ENCODE results near the gene YJU2. TPM values are rescaled to one million over a fixed set of nuclear protein-coding genes. Genes with fewer than 3 reads are reported as not detected.
"Not testable (repeated sequence)": the region's sequence is repeated elsewhere in the genome, so short reads cannot be mapped to it uniquely, and the experiment has no call there.

The YJU2 gene
- total and polyA plus RNA-seq, 8 donors, result 13.2 to 21.0 (median 17.8) TPM

DNA sequence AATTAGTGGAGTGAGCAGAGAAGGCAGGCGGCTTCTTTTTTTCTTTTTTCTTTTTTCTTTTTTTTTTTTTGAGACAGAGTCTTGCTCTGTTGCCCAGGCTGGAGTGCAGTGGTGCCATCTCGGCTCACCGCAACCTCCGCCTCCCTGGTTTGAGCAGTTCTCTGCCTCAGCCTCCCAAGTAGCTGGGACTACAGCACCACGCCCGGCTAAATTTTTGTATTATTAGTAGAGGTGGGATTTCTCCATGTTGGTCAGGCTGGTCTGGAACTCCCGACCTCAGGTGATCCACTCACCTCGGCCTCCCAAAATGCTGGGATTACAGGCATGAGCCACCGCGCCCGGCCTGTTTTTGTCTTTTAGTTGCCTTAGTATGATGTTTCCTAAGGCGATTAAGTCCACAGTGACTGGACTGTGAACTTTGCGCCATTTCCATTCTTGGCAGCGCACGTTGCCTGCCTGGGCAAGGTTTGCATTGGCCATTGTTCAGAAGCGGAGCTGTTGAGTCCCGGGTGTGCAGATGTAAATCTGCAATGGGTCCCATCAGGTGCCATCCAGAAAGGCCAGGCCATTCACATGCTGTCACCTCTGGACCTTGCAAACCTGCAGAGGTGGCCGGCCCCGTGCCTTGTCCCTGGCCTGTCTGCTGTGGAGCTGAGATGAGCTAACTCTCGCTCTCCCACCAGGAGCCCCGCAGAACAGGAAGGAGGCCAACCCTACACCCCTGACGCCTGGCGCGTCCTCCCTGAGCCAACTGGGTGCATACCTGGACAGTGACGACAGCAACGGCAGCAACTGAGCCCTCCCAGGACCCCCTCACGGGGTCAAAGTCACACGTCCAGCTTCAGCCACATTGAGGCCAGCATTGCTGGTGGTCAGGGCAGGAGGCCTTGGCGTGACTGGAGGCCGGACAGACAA lies 21.3 kb downstream of the YJU2 start:
- Histone ChIP-seq H3K4me1 (peaks cover 0 to 10% of the 10 kb centered on the region in 2 donors), H3K9me3 (no peaks in the 10 kb centered on the region), H3K36me3 (peaks cover 0 to 96% of the 10 kb centered on the region in 2 donors), H3K27me3 (no peaks in the 10 kb centered on the region), H3K27ac (no peak overlapping the region), H3K4me3 (no peak overlapping the region)
- no peak for DNase-seq
- TF ChIP-seq, protein P1, sequence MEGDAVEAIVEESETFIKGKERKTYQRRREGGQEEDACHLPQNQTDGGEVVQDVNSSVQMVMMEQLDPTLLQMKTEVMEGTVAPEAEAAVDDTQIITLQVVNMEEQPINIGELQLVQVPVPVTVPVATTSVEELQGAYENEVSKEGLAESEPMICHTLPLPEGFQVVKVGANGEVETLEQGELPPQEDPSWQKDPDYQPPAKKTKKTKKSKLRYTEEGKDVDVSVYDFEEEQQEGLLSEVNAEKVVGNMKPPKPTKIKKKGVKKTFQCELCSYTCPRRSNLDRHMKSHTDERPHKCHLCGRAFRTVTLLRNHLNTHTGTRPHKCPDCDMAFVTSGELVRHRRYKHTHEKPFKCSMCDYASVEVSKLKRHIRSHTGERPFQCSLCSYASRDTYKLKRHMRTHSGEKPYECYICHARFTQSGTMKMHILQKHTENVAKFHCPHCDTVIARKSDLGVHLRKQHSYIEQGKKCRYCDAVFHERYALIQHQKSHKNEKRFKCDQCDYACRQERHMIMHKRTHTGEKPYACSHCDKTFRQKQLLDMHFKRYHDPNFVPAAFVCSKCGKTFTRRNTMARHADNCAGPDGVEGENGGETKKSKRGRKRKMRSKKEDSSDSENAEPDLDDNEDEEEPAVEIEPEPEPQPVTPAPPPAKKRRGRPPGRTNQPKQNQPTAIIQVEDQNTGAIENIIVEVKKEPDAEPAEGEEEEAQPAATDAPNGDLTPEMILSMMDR (IDR thresholded peaks at IDR 0.05), result no peak
- intact Hi-C loops (cut with DNase I), result no loop called here
- no peak for ATAC-seq

DNA sequence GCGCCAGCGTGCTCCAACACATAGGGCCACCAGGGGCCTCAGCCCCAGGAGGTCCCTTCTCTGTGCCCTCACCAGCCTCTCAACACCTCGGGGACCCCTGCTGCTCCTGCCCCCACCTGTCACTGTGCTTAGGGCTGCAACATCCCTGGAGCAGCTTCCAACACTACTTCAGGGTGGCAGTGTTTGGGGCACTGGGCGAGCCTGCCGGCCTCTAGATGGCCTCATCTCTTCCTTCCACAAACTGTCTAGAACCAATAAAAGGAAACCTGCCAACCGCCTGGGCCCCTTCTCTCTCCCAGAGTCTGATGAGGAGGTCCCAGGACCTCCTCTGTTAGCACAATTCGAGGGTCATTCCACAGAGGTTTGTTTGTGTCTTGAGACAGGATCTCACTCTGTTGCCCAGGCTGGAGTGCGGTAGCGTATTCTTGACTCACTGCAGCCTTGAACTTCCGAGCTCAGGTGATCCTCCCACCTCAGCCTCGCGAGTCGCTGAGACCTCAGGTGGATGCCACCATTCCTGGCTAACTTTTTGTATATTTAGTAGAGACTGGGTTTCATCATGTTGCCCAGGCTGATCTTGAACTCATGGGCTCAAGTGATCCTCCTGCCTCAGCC lies 22.0 kb downstream of the YJU2 start:
- ATAC-seq, result no peak
- Histone ChIP-seq H3K27ac (no peak overlapping the region), H3K27me3 (no peaks in the 10 kb centered on the region), H3K4me1 (peaks cover 0 to 10% of the 10 kb centered on the region in 2 donors), H3K4me3 (no peak overlapping the region), H3K9me3 (no peaks in the 10 kb centered on the region), H3K36me3 (peaks cover 0 to 88% of the 10 kb centered on the region in 2 donors)
- DNase-seq, result no peak
- TF ChIP-seq, protein P1 (IDR thresholded peaks at IDR 0.05), result no peak
- intact Hi-C loops (cut with DNase I), result no loop called here

DNA sequence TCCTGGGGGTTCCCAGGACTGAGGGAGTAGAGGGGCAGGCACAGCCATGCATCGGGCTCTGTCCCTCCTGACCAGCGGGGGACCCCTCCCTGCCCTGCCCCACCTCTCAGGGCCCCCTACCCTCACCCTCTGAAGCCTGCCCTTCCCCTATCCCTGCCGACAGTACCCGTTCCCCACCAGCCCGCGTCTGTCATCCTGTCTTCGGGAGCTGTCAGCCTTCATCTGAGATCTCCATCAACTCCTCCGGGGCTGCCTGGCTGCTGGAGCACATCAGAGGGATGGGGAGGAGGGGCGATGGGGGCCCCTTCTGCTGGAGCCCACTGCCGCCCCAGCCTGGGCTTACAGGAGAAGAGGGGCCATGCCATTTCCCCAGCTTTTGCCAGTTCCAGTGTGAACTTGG lies 26.0 kb downstream of the YJU2 start:
- Histone ChIP-seq H3K4me1 (no peaks in the 10 kb centered on the region), H3K9me3 (no peaks in the 10 kb centered on the region), H3K27ac (no peak overlapping the region), H3K4me3 (no peak overlapping the region), H3K36me3 (peaks cover 0 to 48% of the 10 kb centered on the region in 2 donors), H3K27me3 (peaks cover 0 to 12% of the 10 kb centered on the region in 2 donors)
- TF ChIP-seq, protein P1 (IDR thresholded peaks at IDR 0.05), result no peak
- intact Hi-C loops (cut with DNase I), result no loop called here
- ATAC-seq (no peak), DNase-seq (no peak)

DNA sequence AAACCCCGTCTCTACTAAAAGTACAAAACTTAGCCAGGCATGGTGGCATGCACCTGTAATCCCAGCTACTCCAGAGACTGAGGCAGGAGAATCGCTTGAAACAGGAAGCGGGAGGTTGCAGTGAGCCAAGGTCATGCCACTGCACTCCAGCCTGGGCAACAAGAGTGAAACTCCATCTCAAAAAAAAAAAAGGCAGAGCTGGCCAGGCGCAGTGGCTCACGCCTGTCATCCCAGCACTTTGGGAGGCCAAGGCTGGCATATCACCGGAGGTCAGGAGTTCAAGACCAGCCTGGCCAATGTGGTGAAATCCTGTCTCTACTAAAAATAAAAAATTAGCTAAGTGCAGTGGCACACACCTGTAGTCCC lies 27.4 kb downstream of the YJU2 start:
- H3K27ac ChIP-seq; DNase-seq; intact Hi-C loops (cut with DNase I); H3K4me1 ChIP-seq; H3K4me3 ChIP-seq; H3K9me3 ChIP-seq; ATAC-seq: not testable (repeated sequence)
- Histone ChIP-seq H3K36me3 (peaks cover 0 to 34% of the 10 kb centered on the region in 2 donors), H3K27me3 (peaks cover 8 to 26% of the 10 kb centered on the region in 2 donors)

DNA sequence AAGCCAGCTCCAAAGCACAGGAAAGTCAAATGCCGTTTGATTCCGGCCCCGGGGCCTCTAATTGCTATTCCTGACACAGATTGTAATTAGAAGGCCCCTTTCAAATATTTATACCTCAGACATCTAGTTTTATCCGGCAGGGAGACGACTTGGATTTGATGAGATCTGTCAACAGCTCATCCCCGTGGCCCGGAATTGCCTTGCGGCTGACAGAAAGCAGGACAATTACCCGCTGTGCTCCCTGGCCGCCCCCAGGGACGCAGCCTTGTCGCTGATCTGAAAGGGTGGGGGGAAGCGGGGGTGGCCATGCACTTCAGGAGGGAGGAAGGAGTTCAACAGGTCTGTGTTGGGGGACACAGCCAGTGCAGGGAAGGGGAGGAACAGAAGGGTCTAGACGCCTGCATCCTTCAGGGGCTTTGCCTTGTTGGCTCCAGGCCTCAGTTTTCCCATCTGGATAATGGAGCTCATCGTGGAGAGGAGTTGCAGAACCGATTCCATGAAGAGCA lies 30.4 kb downstream of the YJU2 start:
- peaks cover 23 to 56% of the 10 kb centered on the region in 2 donors for H3K27me3 ChIP-seq
- H3K4me3 ChIP-seq, result no peak overlapping the region
- H3K4me1 ChIP-seq, result peaks cover 8 to 13% of the 10 kb centered on the region in 2 donors
- H3K9me3 ChIP-seq, result no peaks in the 10 kb centered on the region
- H3K36me3 ChIP-seq, result peaks cover 0 to 5% of the 10 kb centered on the region in 2 donors
- intact Hi-C loops (cut with DNase I), result no loop called here
- no peak overlapping the region for H3K27ac ChIP-seq
- TF ChIP-seq, protein P1 (IDR thresholded peaks at IDR 0.05), result no peak
- DNase-seq (no peak), ATAC-seq (no peak)

Measured in left lung (tissue), 10 donors.